Measurements from ENCODE around the gene WWOX. TPM values are rescaled to one million over a fixed set of nuclear protein-coding genes. Genes with fewer than 3 reads are reported as not detected.

Gene WWOX
- total and polyA plus RNA-seq, 2 of the 8 experiments (the other 6 are each of a cell fraction or from before 2014, with no cell fraction given): 5.4 to 16.7 TPM

DNA sequence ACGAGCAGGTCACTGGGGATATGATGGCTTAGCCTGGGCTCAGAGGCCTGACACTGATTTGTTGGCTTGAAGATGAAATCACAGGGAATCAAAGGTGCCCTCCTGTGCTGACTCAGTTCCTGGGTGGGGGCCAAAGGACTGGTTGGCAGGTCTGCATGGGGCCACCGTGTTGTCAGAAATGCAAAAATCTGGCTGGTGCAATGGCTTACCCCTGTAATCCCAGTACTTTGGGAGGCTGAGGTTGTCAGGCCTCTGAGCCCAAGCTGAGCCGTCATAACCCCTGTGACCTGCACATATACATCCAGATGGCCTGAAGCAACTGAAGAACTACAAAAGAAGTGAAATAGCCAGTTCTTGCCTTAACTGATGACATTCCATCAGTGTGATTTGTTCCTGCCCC, 314.2 kb downstream of the WWOX start:
- H2BK20ac ChIP-seq (ENCODE audit: low read length): no peak overlapping the region
- H3K4me3 ChIP-seq (ENCODE audit: extremely low read depth in 1 of 4, insufficient read depth in 2 of 4, low read depth in 3 of 4, low read length in 4 of 4): no peak overlapping the region
- H3K9ac ChIP-seq (replicated peaks in 1 of 4; ENCODE audit: extremely low read depth in 1 of 4, low read depth in 3 of 4, low read length in 3 of 4): no peak overlapping the region
- no peak overlapping the region for H3K56ac ChIP-seq (replicated peaks; ENCODE audit: insufficient read length, low read depth, low read length)
- no peak overlapping the region for H2AK5ac ChIP-seq (ENCODE audit: low read depth, low read length)
- TF ChIP-seq EGR1 (IDR thresholded peaks at IDR 0.05; ENCODE audit: borderline replicate concordance, low read depth, low read length) (no peak), BRCA1 (IDR thresholded peaks at IDR 0.05; ENCODE audit: low read depth, low read length) (no peak), RAD21 (IDR thresholded peaks at IDR 0.05 in 1 of 2, conservative IDR thresholded peaks at IDR 0.05 in 1 of 2; ENCODE audit: low read depth in 2 of 2, low read length in 2 of 2) (no peak)
- no peaks in the 10 kb centered on the region; the same call in 1 of the 2 replicates for H3K23me2 ChIP-seq (ENCODE audit: low read depth, low read length)
- H4K5ac ChIP-seq (ENCODE audit: insufficient read length, low read depth, low read length): no peak overlapping the region
- no peak overlapping the region for H3K23ac ChIP-seq (ENCODE audit: insufficient read length)
- H3K18ac ChIP-seq (ENCODE audit: extremely low read depth, low read length): no peak overlapping the region
- H3K9me3 ChIP-seq (ENCODE audit: insufficient read depth in 2 of 2, low read depth in 1 of 2, low read length in 1 of 2): peaks cover 12 to 13% of the 10 kb centered on the region in 2 experiments; a peak in 3 of 4 replicates
- H4K20me1 ChIP-seq (replicated peaks in 1 of 2; ENCODE audit: control insufficient read depth in 1 of 2, insufficient read depth in 2 of 2, low read length in 2 of 2): no peaks in the 10 kb centered on the region
- WGBS, 2 experiments (ENCODE audit: extremely low coverage in 1 of 2, insufficient coverage in 1 of 2, insufficient read length in 1 of 2, insufficient replicate concordance in 2 of 2, low coverage in 1 of 2, low lambda C conversion rate in 2 of 2, missing lambda C conversion rate in 1 of 2): 89% methylated on average over 3 of the region's 3 CpGs; no CpG with 5 or more reads in 1 of the 2 experiments
- H3K27me3 ChIP-seq (replicated peaks in 1 of 4; ENCODE audit: control insufficient read depth in 3 of 4, extremely low read depth in 1 of 4, insufficient read depth in 3 of 4, low read length in 3 of 4): no peaks in the 10 kb centered on the region
- ChIA-PET CTCF (ENCODE audit: partially characterized antibody) (interaction anchor here (1.3 to 1.5 kb wide), 2 partner anchors 19 to 23 kb away, joined by 3 to 4 read pairs; no protein-coding TSS in a partner anchor), POLR2A (ENCODE audit: partially characterized antibody) (no interaction called here)
- H3K27ac ChIP-seq (ENCODE audit: low read depth, low read length): no peak overlapping the region
- H2BK120ac ChIP-seq (replicated peaks; ENCODE audit: low read depth, low read length): no peak overlapping the region
- H3K14ac ChIP-seq (ENCODE audit: insufficient read length): no peak overlapping the region
- FAIRE-seq (no peak), DNase-seq (ENCODE audit: low read depth in 1 of 2, low spot score in 2 of 2) (no peak)
- H3K4me1 ChIP-seq (replicated peaks in 1 of 4; ENCODE audit: control insufficient read depth in 3 of 4, insufficient read depth in 4 of 4, low read length in 3 of 4): peaks cover 0 to 4% (median 0%) of the 10 kb centered on the region in 4 experiments; a peak in 1 of 7 replicates
- no peaks in the 10 kb centered on the region for H3K79me2 ChIP-seq (ENCODE audit: control insufficient read depth in 1 of 2, insufficient read depth in 2 of 2, low read length in 2 of 2)
- H2AFZ ChIP-seq (ENCODE audit: low read length): no peak overlapping the region
- no peak overlapping the region for H3K4ac ChIP-seq (replicated peaks; ENCODE audit: insufficient read length, low read depth, low read length)
- no peak overlapping the region for H2BK12ac ChIP-seq (ENCODE audit: low read depth, low read length)
- no peak overlapping the region for H3K4me2 ChIP-seq (ENCODE audit: insufficient read depth in 1 of 2, low read depth in 2 of 2, low read length in 2 of 2)
- no peaks in the 10 kb centered on the region for H3K79me1 ChIP-seq (ENCODE audit: low read depth, low read length)
- H4K91ac ChIP-seq (replicated peaks; ENCODE audit: insufficient read length, low read length): no peak overlapping the region
- H3K36me3 ChIP-seq (ENCODE audit: control insufficient read depth in 2 of 4, insufficient read depth in 4 of 4, low read length in 3 of 4): no peaks in the 10 kb centered on the region
- no peak overlapping the region for H2BK5ac ChIP-seq (ENCODE audit: low read depth, low read length)
- no peak overlapping the region; the same call in 1 of the 2 replicates for H4K8ac ChIP-seq (ENCODE audit: extremely low read depth, insufficient read depth, low read length)
- H2BK15ac ChIP-seq (ENCODE audit: low read length): no peak overlapping the region

Data from H1 (cell line).